DMS 273 (cell line): ENCODE measurements around the gene RIPK3.

Experiments used
- DNase-seq: peaks from one replicate; lab custom pipeline; 2025; ENCODE audit not compliant: unreplicated experiment; lab: John Stamatoyannopoulos, UW

RIPK3 gene

GRCh38 chr14:24348186-24348585 is 8.4 kb upstream of the RIPK3 start:
- DNase-seq, result no peak

- DNase-seq, result no peak
Measured at GRCh38 chr14:24347134-24347533, 7.3 kb upstream of the RIPK3 start.

DNA sequence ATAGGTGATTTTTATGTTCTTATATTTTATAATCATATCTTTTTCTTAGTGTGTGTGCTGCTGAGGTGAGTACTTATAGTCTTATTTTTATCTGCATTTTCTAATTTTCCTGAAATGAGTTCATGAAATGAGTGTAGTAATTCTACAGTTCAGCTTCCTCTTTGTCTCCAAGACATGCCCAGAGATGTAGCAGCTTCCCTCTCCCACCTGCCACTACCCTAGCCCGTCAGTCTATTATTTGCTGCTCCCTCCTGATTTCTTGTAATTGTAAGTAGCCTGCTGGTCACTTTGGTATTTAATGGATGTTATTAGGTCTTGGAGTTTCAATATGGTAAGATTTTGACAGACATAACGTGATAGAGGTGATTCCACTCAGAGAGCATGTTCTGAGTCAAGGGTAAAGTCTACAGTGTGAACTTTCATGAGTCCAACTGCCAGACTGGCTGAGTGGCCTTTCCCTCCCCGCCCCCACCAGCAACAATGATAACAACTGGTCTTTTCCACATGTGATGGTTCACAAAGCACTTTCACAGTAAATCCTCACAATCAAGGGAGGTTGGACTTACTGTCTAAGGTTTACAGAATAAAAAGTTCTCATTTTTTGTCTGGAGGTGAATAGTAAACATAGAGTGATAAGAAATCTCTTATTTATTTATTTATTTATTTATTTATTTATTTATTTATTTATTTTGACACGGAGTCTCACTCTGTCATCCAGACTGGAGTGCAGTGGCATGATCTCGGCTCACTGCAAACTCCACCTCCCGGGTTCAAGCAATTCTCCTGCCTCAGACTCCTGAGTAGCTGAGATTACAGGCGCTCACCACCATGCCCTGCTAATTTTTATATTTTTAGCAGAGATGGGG is 4.2 kb upstream of the RIPK3 start:
- no peak for DNase-seq

- DNase-seq, result no peak
Measured at GRCh38 chr14:24342889-24343288, 3.1 kb upstream of the RIPK3 start.

- DNase-seq, result no peak
Measured at GRCh38 chr14:24340606-24341005, 815 bp upstream of the RIPK3 start.

- DNase-seq, result no peak
Measured at GRCh38 chr14:24338843-24339242, 948 bp downstream of the RIPK3 start.

DNA sequence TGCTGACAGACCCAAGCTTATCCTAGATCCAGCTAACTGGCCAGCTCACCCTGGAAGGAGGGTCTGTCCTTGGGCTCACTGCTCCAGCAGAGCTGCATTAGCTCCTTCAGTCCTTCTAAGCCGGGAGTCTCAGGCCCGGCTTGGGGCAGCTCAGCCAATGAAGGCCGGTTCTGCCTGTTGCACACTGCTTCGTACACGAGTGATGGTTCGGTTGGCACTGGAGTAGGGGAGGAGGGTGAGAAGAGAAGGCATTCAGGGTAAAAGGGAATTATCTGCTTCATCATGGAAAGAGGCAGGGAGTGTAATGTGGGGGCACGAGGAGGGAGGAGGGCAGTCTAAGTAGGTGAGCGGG is 2.0 kb downstream of the RIPK3 start:
- no peak for DNase-seq

DNA sequence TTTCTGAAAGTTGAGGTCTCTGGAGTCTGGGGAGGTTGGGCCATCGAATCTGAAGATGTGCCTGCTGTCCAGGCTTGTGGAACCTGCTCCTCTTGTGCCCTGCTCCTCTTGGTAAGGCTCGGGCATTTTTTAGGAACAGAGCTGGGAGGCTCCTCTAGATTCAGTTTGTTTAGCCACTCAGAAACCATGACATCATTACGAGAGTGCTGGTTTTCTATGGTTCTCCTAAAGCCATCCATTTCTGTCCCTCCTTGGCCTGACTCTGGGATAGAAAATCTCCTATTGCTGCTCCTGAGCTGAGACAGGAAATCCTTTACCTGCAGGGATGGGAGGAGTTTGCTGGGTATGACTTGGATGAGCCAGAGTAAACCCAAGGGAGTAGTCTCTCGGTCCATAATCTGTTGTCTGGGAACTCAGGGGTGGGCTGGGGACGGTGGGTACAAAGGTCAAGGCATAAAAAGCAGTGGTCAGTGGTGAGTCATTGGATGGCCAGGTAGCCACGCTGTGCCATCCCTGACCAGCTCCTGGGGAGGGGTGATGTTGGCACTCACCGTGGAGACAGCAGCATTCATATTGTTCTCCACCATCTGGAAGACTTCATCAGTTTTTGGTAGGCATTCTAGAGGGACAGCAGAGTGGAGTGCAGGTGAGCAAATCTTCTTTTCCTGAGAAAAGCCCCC is 2.5 kb downstream of the RIPK3 start:
- no peak for DNase-seq

GRCh38 chr14:24335461-24336171 is 4.2 kb downstream of the RIPK3 start:
- DNase-seq, result no peak

DNA sequence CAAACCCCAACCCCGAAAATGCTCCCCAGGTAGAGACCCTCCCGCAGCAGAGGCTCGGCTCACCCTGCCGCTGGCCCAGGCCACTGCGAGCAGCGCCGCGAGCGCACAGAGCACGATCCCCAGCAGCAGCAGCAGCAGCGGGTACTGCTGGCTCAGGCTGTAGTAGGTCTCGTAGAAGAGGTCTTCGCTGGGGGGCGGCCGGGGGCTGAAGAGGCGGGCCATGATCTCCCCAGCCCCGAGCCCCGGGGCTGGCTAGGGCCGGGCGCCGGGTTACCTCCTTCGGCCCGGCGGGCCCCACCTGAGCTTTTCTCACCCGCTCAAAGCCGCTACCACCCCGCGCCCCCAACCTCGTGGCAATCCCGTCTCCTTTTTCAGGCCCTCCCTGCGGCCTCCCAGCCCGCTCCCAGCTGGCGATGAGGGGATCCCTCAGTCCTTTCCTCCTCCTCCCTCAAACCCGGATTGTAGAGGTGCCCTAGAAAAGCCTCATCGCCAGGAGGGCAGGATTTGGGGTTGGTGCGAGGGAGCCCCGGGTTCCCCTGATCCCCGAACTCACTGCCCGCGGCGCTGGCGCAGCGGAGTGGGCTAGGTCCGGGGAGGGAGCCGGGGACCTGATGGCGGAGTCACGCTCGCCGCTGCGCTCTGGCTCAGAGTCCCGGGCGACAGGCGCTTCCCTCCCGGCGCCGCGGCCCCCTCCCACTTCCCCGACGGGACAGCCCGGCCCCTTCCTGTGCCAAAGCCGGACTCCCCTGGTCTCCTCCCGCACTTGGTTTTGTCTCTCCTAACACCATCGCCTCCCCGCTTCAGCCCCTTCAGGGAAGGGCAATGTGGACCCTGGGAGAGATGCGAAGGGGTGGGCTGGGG is 5.1 kb downstream of the RIPK3 start, which contains the start of gene ADCY4:
TSS of gene ADCY4 (minus strand) at position 641 of the 861 bp plus-strand sequence. CDS start at position 222, 419 bp downstream.
- DNase-seq, result peak; percentile 72

DNA sequence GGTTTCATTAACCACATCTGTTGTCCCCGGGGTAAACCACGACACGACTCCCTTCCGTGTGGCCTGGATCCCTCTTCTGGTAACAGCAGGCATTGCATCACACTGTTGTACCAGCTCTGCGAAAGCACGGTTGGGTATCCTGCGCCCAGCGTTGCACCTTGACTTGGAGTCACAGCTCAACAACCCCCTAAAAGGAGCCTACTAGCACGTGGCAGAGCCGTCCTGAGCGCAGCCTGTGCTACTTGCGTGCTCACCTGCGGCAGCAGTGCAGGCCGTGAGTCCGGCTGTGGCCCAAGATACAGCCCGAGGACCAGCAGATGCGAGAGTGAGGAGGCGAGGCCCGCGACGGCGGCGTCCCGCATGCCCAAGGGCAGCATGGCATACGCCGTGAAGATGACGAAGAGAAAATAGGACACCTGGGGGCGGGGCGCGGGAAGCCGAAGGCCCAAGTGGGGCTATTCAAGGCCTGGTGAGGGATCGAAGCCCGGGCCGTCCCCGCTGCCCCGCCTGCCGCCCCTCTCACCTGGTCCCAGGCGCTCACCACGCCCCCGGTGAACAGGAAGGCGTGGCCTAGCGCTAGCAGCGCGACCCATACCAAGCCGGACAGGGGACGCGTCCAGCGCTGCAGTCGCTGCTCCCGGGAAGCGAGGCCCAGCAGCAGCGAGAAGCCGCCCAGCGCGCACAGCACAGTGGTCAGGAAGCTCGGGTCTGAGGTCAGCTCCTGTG is 7.4 kb downstream of the RIPK3 start:
- peak; percentile 87 for DNase-seq

- no peak for DNase-seq
Measured at GRCh38 chr14:24331731-24332267, 8.0 kb downstream of the RIPK3 start.

DNA sequence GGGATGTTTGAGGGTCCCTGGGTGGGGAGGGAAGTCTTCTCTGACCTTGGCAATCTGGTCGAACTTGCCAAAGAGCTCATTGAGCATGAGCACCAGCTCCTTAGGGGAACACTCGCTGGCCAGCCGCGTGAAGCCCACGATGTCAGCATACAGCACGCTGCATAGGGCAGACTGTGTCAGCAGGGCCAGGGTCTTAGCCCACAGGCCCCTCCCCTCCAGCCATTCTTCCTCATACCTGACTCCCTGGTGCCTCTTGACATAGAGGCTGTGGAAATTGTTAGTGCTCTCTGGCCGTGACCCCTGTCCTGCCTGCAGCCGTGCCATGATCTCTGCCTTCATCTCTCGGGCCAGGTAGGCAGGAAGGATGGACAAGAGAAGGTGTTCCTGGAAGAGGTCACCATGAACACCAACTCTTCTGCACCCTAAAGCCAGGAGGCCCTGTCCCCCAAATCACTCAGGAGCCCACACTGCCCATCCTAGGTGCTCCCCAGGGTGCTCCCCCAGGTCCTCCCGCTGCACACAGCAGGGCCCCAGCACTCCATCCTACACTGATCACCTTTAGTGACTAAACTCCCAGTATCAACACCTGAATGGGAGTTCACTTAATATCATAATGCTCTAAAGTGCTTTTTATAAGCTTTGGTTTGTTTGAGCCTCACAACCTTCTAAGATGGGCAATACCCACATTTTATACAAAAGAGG is 8.7 kb downstream of the RIPK3 start:
- no peak for DNase-seq

- no peak for DNase-seq
Measured at GRCh38 chr14:24329736-24330135, 10.1 kb downstream of the RIPK3 start.

DNA sequence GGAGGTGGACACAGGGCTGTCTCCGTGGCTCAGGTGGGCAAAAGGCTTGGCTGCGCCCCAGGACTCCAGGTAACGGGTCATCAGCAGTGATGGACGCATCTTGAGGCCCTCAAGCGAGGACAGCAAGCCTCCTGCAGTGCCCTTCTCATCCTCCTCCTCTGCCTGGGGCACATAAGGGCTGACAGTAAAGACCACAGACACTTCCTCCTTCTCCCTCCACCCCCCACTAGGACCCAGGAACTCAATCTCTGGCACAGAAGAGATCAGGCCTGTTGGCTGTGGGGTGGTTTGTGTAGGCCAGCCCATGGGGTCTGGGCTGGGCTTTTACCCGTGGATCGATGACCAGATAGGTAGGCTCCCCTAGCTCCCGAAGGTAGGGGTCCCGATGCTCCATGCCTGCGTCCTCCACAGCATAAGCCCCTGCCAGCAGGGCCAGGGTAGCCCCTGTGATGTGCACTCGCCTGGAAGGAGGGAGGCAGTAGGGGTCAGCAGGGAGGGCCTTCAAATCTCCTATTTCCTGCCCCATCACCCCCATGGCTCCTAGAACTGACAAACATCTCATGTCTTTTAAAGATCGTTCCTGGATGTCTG is 10.6 kb downstream of the RIPK3 start:
- no peak for DNase-seq

- peak; percentile 27 for DNase-seq
Measured at GRCh38 chr14:24327914-24328313, 11.9 kb downstream of the RIPK3 start.

- no peak for DNase-seq
Measured at GRCh38 chr14:24327303-24327702, 12.5 kb downstream of the RIPK3 start.

DNA sequence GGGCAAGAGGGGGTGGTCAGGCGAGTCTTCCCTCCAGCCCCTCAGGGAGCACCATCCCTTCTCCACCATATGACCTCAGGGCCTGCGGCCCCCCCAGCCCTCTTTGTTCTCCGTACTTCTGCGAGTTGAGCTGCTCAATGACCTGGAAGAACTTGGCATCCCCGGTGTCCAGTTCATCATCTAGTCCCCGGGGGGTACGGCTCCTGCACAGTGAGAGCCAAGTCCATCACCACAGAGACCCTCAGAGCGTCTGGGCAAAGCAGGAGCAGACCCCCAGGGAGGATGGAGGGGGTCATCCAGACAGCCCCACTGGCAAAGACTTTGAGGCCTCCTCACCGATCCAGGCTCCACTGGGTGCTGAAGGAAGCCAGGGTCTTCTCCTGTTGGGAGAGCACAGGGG is 13.8 kb downstream of the RIPK3 start:
- no peak for DNase-seq

GRCh38 chr14:24325041-24325530 is 14.7 kb downstream of the RIPK3 start:
- no peak for DNase-seq
